Aorta (tissue), 5 donors: ENCODE data around the gene TMC3. TPM values are rescaled to one million over a fixed set of nuclear protein-coding genes. Genes with fewer than 3 reads are reported as not detected.
A peak's percentile ranks its signal among the peaks of the same experiment; 100 is the strongest.

Source experiments
- ATAC-seq: fragments of 200-7000 bp; cut with Tn5 transposase; one replicate; pipeline ENCODE4 v1.9.1; 2022; ENCODE audit warnings: moderate library complexity; ENCODE audit not compliant: low FRiP score
- DNase-seq, 2 donors: peaks; one replicate each; pipeline ENCODE4 v3.0.0-alpha.2; 2020
- H3K27ac ChIP-seq, 2 donors: one replicate each; pipeline ENCODE4 v1.5.1; 2013; ENCODE audit warnings: low read length in 2 of 2, mild to moderate bottlenecking in 2 of 2, moderate library complexity in 2 of 2, control low read depth in 1 of 2, inconsistent platforms in 1 of 2, low read depth in 1 of 2
- H3K27me3 ChIP-seq, 2 donors: one replicate each; pipeline ENCODE4 v1.6.1; 2013; ENCODE audit warnings: control low read depth in 1 of 2, low read length in 1 of 2, mild to moderate bottlenecking in 1 of 2, moderate library complexity in 1 of 2; ENCODE audit not compliant: insufficient read depth in 2 of 2, control insufficient read depth in 1 of 2
- H3K36me3 ChIP-seq, 2 donors: one replicate each; pipeline ENCODE4 v1.6.1; 2013; ENCODE audit warnings: control low read depth in 1 of 2, low read length in 1 of 2, mild to moderate bottlenecking in 1 of 2; ENCODE audit not compliant: insufficient read depth in 2 of 2, control insufficient read depth in 1 of 2
- H3K4me1 ChIP-seq, 2 donors: one replicate each; pipeline ENCODE4 v1.6.1; 2013; ENCODE audit warnings: low read length in 2 of 2, control low read depth in 1 of 2, mild to moderate bottlenecking in 1 of 2, moderate library complexity in 1 of 2; ENCODE audit not compliant: insufficient read depth in 2 of 2, control insufficient read depth in 1 of 2
- H3K4me3 ChIP-seq, 2 donors: one replicate each; pipeline ENCODE4 v1.5.1; 2013; ENCODE audit warnings: low read length in 2 of 2, control low read depth in 1 of 2, mild to moderate bottlenecking in 1 of 2
- H3K9me3 ChIP-seq: one replicate; pipeline ENCODE4 v1.6.1; 2013; ENCODE audit warnings: mild to moderate bottlenecking, low read length; ENCODE audit not compliant: control insufficient read depth
- WGBS, 2 donors: extraction: QIAGEN DNeasy Blood & Tissue Kit; methylation state at CpG; one replicate each; pipeline ENCODE4 v1.1.7; 2013; 5-methylcytosine and 5-hydroxymethylcytosine counted together
- intact Hi-C, 2 donors: fragments of 100-400 bp; cut with DNase I; formaldehyde crosslinking; loops; one replicate each; pipeline versions ENCODE4 v1.14.2 to v1.15.0; 2022
- polyA plus RNA-seq, 2 donors: library from polyadenylated mRNA; stranded (reverse); fragments of 200-250 nt; gene quantifications; one replicate each; pipeline ENCODE4 v1.2.3, GENCODE V29; 2013
- total RNA-seq, 2 donors: library from RNA; stranded (reverse); fragmentation: NEBNext Ultra II Directional; extraction: Animal tissue kit (Norgen Biotek cat#: 25700); gene quantifications; one replicate each; pipeline ENCODE4 v1.2.1, GENCODE V29; 2021
- donor health status: healthy with polysubstance abuse.
- donor health status: Bipolar disorder and iron deficiency.
- donor health status: DM: no; HTN: no; CAD: no.
- donor health status: DM: no; HTN: no; CAD: no.
- donor health status: DM: yes; HTN: yes; CAD: no.

TMC3 gene
- total and polyA plus RNA-seq, 4 donors = 0.81 TPM; not detected in 3

- 76 to 78% methylated on average over 2 of the region's 2 CpGs for WGBS, 2 donors
Measured at GRCh38 chr15:81346611-81347010, 27.4 kb downstream of the TMC3 start.

GRCh38 chr15:81343371-81343770 lies 30.6 kb downstream of the TMC3 start:
- Histone ChIP-seq H3K9me3 (no peaks in the 10 kb centered on the region), H3K27me3 (no peaks in the 10 kb centered on the region), H3K27ac (no peak overlapping the region), H3K4me1 (no peaks in the 10 kb centered on the region), H3K4me3 (no peak overlapping the region), H3K36me3 (no peaks in the 10 kb centered on the region)
- intact Hi-C loops = loop anchor here in 1 of 2 donors (5.0 kb wide), 1 partner anchor 36 kb away; no protein-coding TSS in a partner anchor
- ATAC-seq (no peak), DNase-seq (no peak)
- WGBS, 2 donors = 98 to 100% methylated on average over 4 of the region's 4 CpGs

More at GRCh38 chr15:81346611-81347010, 27.4 kb downstream of the TMC3 start:
- H3K27me3 ChIP-seq = no peaks in the 10 kb centered on the region
- DNase-seq (no peak), ATAC-seq (no peak)
- no peaks in the 10 kb centered on the region for H3K36me3 ChIP-seq
- no peak overlapping the region for H3K27ac ChIP-seq
- H3K4me3 ChIP-seq = no peak overlapping the region
- intact Hi-C loops = no loop called here
- H3K4me1 ChIP-seq = no peaks in the 10 kb centered on the region
- H3K9me3 ChIP-seq = no peaks in the 10 kb centered on the region

- no peak for ATAC-seq
- 96 to 99% methylated on average over 4 of the region's 4 CpGs for WGBS, 2 donors
- Histone ChIP-seq H3K27me3 (no peaks in the 10 kb centered on the region), H3K27ac (no peak overlapping the region), H3K4me1 (peaks cover 0 to 4% of the 10 kb centered on the region in 2 donors), H3K36me3 (no peaks in the 10 kb centered on the region), H3K9me3 (no peaks in the 10 kb centered on the region), H3K4me3 (no peak overlapping the region)
- DNase-seq = no peak
- intact Hi-C loops = loop anchor here in 1 of 2 donors (5.0 kb wide), 1 partner anchor 34 kb away; no protein-coding TSS in a partner anchor
Measured at GRCh38 chr15:81341351-81341750, 32.7 kb downstream of the TMC3 start.

GRCh38 chr15:81339851-81340250 lies 34.2 kb downstream of the TMC3 start:
- Histone ChIP-seq H3K4me3 (no peak overlapping the region), H3K27ac (no peak overlapping the region), H3K4me1 (peaks cover 0 to 4% of the 10 kb centered on the region in 2 donors), H3K9me3 (no peaks in the 10 kb centered on the region), H3K36me3 (no peaks in the 10 kb centered on the region), H3K27me3 (no peaks in the 10 kb centered on the region)
- intact Hi-C loops = loop anchor here in 1 of 2 donors (5.0 to 10.0 kb wide), 3 partner anchors 33 to 335 kb away; partner anchors contain the start of gene TLNRD1
- ATAC-seq (no peak), DNase-seq (no peak)
- 70 to 84% methylated on average over 4 of the region's 4 CpGs for WGBS, 2 donors

- H3K9me3 ChIP-seq = no peaks in the 10 kb centered on the region
- no peak for ATAC-seq
- 30 to 35% methylated on average over 5 of the region's 5 CpGs for WGBS, 2 donors
Measured at GRCh38 chr15:81339321-81339720, 34.7 kb downstream of the TMC3 start.

GRCh38 chr15:81338170-81339007 lies 35.6 kb downstream of the TMC3 start:
- DNase-seq = peak; percentile 71 to 82

More at GRCh38 chr15:81339321-81339720, 34.7 kb downstream of the TMC3 start:
- intact Hi-C loops = loop anchor here in 1 of 2 donors (5.0 to 10.0 kb wide), 2 partner anchors 62 to 335 kb away; partner anchors contain the start of gene TLNRD1
- Histone ChIP-seq H3K4me3 (no peak overlapping the region), H3K4me1 (peaks cover 0 to 4% of the 10 kb centered on the region in 2 donors), H3K27ac (no peak overlapping the region), H3K27me3 (no peaks in the 10 kb centered on the region), H3K36me3 (no peaks in the 10 kb centered on the region)
- DNase-seq = no peak

GRCh38 chr15:81337713-81338157 lies 36.3 kb downstream of the TMC3 start:
- H3K27ac ChIP-seq = no peak overlapping the region
- intact Hi-C loops = loop anchor here in 1 of 2 donors (5.0 to 10.0 kb wide), 2 partner anchors 60 to 333 kb away; partner anchors contain the start of gene TLNRD1
- H3K36me3 ChIP-seq = no peaks in the 10 kb centered on the region

More at GRCh38 chr15:81338170-81339007, 35.6 kb downstream of the TMC3 start:
- Histone ChIP-seq H3K9me3 (no peaks in the 10 kb centered on the region), H3K4me1 (peaks cover 0 to 4% of the 10 kb centered on the region in 2 donors), H3K27me3 (no peaks in the 10 kb centered on the region), H3K36me3 (no peaks in the 10 kb centered on the region), H3K27ac (peak overlapping the region in 1 of 2 donors; percentile 4), H3K4me3 (no peak overlapping the region)
- ATAC-seq = peak; percentile 91
- intact Hi-C loops = loop anchor here in 1 of 2 donors (5.0 to 10.0 kb wide), 2 partner anchors 61 to 334 kb away; partner anchors contain the start of gene TLNRD1
- 1 to 2% methylated on average over 8 of the region's 8 CpGs for WGBS, 2 donors

GRCh38 chr15:81337241-81337640 lies 36.8 kb downstream of the TMC3 start:
- Histone ChIP-seq H3K36me3 (no peaks in the 10 kb centered on the region), H3K9me3 (no peaks in the 10 kb centered on the region), H3K27ac (no peak overlapping the region), H3K27me3 (no peaks in the 10 kb centered on the region), H3K4me3 (no peak overlapping the region), H3K4me1 (peaks cover 0 to 4% of the 10 kb centered on the region in 2 donors)
- intact Hi-C loops = loop anchor here in 1 of 2 donors (5.0 to 10.0 kb wide), 2 partner anchors 60 to 332 kb away; partner anchors contain the start of gene TLNRD1
- DNase-seq (no peak), ATAC-seq (no peak)
- 62 to 67% methylated on average over 3 of the region's 3 CpGs for WGBS, 2 donors

More at GRCh38 chr15:81337713-81338157, 36.3 kb downstream of the TMC3 start:
- no peak for DNase-seq
- Histone ChIP-seq H3K4me1 (peaks cover 0 to 4% of the 10 kb centered on the region in 2 donors), H3K27me3 (no peaks in the 10 kb centered on the region), H3K4me3 (no peak overlapping the region), H3K9me3 (no peaks in the 10 kb centered on the region)
- 31 to 41% methylated on average over 9 of the region's 9 CpGs for WGBS, 2 donors
- peak; percentile 42 for ATAC-seq
